ENCODE results near the gene ING3.
"Not testable (repeated sequence)": the region's sequence is repeated elsewhere in the genome, so short reads cannot be mapped to it uniquely, and the experiment has no call there.

Gene ING3

GRCh38 chr7:120951309-120951699, 727 bp downstream of the ING3 start:
- no peak for DNase-seq

- no peak for DNase-seq
Observed at GRCh38 chr7:120951826-120952225, 1.2 kb downstream of the ING3 start.

GRCh38 chr7:120955577-120956149, 5.1 kb downstream of the ING3 start:
- no peak for DNase-seq

GRCh38 chr7:120959929-120960484, 9.4 kb downstream of the ING3 start:
- DNase-seq, result no peak

GRCh38 chr7:120960714-120961113, 10.1 kb downstream of the ING3 start:
- DNase-seq, result no peak

GRCh38 chr7:120961638-120962173, 11.1 kb downstream of the ING3 start:
- no peak for DNase-seq

- no peak for DNase-seq
Observed at GRCh38 chr7:120964088-120964487, 13.5 kb downstream of the ING3 start.

GRCh38 chr7:120966961-120967360, 16.4 kb downstream of the ING3 start:
- DNase-seq, result no peak

- no peak for DNase-seq
Observed at GRCh38 chr7:120973849-120974248, 23.3 kb downstream of the ING3 start.

- DNase-seq, result no peak
Observed at GRCh38 chr7:120979765-120980499, 29.4 kb downstream of the ING3 start.

- no peak for DNase-seq
Observed at GRCh38 chr7:120981117-120981516, 30.5 kb downstream of the ING3 start.

- peak; percentile 17 for DNase-seq
Observed at GRCh38 chr7:120981888-120982615, 31.5 kb downstream of the ING3 start.

GRCh38 chr7:120983592-120983991, 33.0 kb downstream of the ING3 start:
- not testable (repeated sequence) for DNase-seq

GRCh38 chr7:120984406-120984805, 33.8 kb downstream of the ING3 start:
- DNase-seq, result no peak

GRCh38 chr7:120985130-120985758, 34.7 kb downstream of the ING3 start:
- no peak for DNase-seq

- no peak for DNase-seq
Observed at GRCh38 chr7:120985839-120986238, 35.3 kb downstream of the ING3 start.

GRCh38 chr7:120986650-120987049, 36.1 kb downstream of the ING3 start:
- no peak for DNase-seq

- no peak for DNase-seq
Observed at GRCh38 chr7:120987280-120987679, 36.7 kb downstream of the ING3 start.

GRCh38 chr7:120987683-120988590, 37.4 kb downstream of the ING3 start:
- peak; percentile 89 for DNase-seq

- peak; percentile 46 for DNase-seq
Observed at GRCh38 chr7:120988591-120989256, 38.1 kb downstream of the ING3 start, which contains the start of gene CPED1. CPED1 (plus strand) TSS chr7:120988711; CDS start chr7:120989622, 911 bp downstream.

All from activated CD4-positive, alpha-beta T cell treated with anti-CD3 and anti-CD28 coated beads for 48 hours (primary cell).